PC-9 (cell line): ENCODE results near the gene SLC4A1AP. TPM values are rescaled to one million over a fixed set of nuclear protein-coding genes. Genes with fewer than 3 reads are reported as not detected.
"Not testable (repeated sequence)": the region's sequence is repeated elsewhere in the genome, so short reads cannot be mapped to it uniquely, and the experiment has no call there.

Experiments
- BruUV-seq: library from RNA; stranded (reverse); fragments of 400-500 nt; replicated peaks from 2 replicates; lab custom pipeline; 2021; lab: Mats Ljungman, UMichigan
- CTCF ChIA-PET: fragments of 300-600 bp; sonication (Branson Sonifier 250); formaldehyde crosslinking; loops from one replicate; lab custom pipeline; 2022; ENCODE audit warnings: antibody characterized with exemption; lab: Charles Lee
- POLR2A ChIA-PET: fragments of 300-600 bp; sonication (Branson Sonifier 250); formaldehyde crosslinking; loops from one replicate; lab custom pipeline; 2022; ENCODE audit warnings: antibody characterized with exemption; ENCODE audit not compliant: unreplicated experiment; lab: Charles Lee
- DNase-seq, 2 experiments: peaks; one replicate each; pipeline versions ENCODE4 v3.0.0 to v3.0.0-alpha.2; 2015 to 2022; ENCODE audit warnings: mixed read lengths in 1 of 2
- H2AFZ ChIP-seq: fragments of 200-600 bp; sonication (generic); 2 replicates; pipeline ENCODE4 v1.8.1; 2017; ENCODE audit warnings: antibody characterized with exemption
- H3F3A ChIP-seq: fragments of 200-600 bp; sonication (generic); 2 replicates; pipeline ENCODE4 v1.8.1; 2017; ENCODE audit warnings: antibody characterized with exemption, mild to moderate bottlenecking, low read depth; ENCODE audit not compliant: insufficient read depth
- H3K27ac ChIP-seq: fragments of 200-600 bp; sonication (generic); 2 replicates; pipeline ENCODE4 v1.6.1; 2016; ENCODE audit warnings: mixed run types
- H3K27me3 ChIP-seq: fragments of 200-600 bp; sonication (generic); 2 replicates; pipeline ENCODE4 v1.6.1; 2016; ENCODE audit warnings: low read depth, mixed run types; ENCODE audit not compliant: insufficient read depth
- H3K36me3 ChIP-seq: fragments of 200-600 bp; sonication (generic); 2 replicates; pipeline ENCODE4 v1.6.1; 2016; ENCODE audit warnings: low read depth, mixed run types
- H3K4me1 ChIP-seq: fragments of 200-600 bp; sonication (generic); replicated peaks from 2 replicates; pipeline ENCODE4 v1.6.1; 2016; ENCODE audit warnings: mixed run types; ENCODE audit not compliant: insufficient read depth
- H3K4me2 ChIP-seq: fragments of 200-600 bp; sonication (generic); 2 replicates; pipeline ENCODE4 v1.6.1; 2017; ENCODE audit warnings: mixed run types
- H3K4me3 ChIP-seq: fragments of 200-600 bp; sonication (generic); 2 replicates; pipeline ENCODE4 v1.6.1; 2016; ENCODE audit warnings: mixed run types
- H3K79me2 ChIP-seq: fragments of 200-600 bp; sonication (generic); 2 replicates; pipeline ENCODE4 v1.6.1; 2017; ENCODE audit warnings: low read depth, mixed run types
- H3K9me2 ChIP-seq: fragments of 200-600 bp; sonication (generic); 2 replicates; pipeline ENCODE4 v1.8.1; 2017; ENCODE audit warnings: mild to moderate bottlenecking; ENCODE audit not compliant: insufficient read depth
- H3K9me3 ChIP-seq: fragments of 200-600 bp; sonication (generic); 2 replicates; pipeline ENCODE4 v1.8.1; 2016; ENCODE audit warnings: low read depth; ENCODE audit not compliant: insufficient read depth
- H4K20me1 ChIP-seq: fragments of 200-600 bp; sonication (generic); 2 replicates; pipeline ENCODE4 v1.8.1; 2017; ENCODE audit not compliant: insufficient read depth
- EZH2 ChIP-seq: fragments of 200-600 bp; sonication (generic); IDR thresholded peaks from 2 replicates; pipeline ENCODE4 v1.8.0; 2017; ENCODE audit warnings: antibody characterized with exemption, low read depth
- intact Hi-C: fragments of 100-400 bp; cut with micrococcal nuclease; formaldehyde crosslinking; loops from one replicate; pipeline ENCODE4 v1.10.0; 2022; ENCODE audit not compliant: unreplicated experiment
- total RNA-seq: library from RNA; stranded (reverse); gene quantifications from 2 replicates; pipeline ENCODE4 v1.2.3, GENCODE V29; 2021
- TF ChIP-seq, protein P1 (sequence below): fragments of 200-600 bp; sonication (generic); conservative IDR thresholded peaks from 2 replicates; pipeline ENCODE4 v1.6.1; 2017; ENCODE audit warnings: mixed run types, antibody characterized with exemption, mild to moderate bottlenecking, moderate library complexity

Gene SLC4A1AP
- total RNA-seq, 1 experiment from 2014 or later = 22.7 TPM

DNA sequence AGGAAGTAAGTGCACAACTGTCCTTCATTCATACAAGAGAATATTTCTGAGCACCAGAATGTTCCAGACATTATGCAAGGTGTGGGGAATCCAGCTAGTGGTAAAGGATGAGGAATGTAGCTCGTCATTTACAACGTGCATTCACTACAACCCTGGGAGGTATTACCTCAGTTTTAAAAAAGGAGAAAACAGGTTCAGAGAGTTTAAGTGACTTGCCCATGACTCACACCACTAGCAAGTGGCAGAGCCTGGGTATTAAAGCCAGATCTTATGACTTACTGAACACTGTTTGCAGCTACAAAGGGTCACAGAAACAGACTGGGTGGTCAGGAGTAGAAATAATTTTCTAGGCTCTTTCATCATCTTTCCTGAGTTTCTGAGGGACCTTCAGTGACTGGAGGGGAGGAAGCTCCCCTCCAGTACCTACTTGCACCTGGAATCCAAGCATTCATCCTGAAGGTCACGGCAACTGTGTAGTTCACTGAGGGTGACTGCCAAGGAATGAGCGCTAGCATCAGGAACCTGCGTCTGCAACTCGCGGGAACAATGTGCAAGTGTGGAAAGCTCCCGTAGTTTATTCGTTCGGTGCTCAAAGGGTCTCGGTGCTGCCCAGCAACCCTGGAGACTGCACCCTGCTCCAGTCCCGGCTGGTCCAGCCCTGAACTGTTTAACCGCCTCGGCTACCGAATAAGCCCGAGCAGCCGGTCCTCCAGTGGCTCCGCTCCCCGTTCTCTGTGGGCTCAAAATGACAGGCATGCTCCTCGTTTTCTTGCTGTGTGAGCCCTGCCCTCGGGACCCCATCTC lies 35.5 kb upstream of the SLC4A1AP start:
- peak overlapping the region; percentile 88 for H2AFZ ChIP-seq

GRCh38 chr2:27628767-27629709 lies 34.7 kb upstream of the SLC4A1AP start, which contains the start of the genes CCDC121 and GPN1:
TSS of gene CCDC121 (minus strand) at chr2:27629012. CDS start at chr2:27627799, 1,213 bp downstream.
TSS of gene GPN1 (plus strand) at chr2:27629050. CDS start at chr2:27629059, 9 bp downstream.
- peak within 1 kb of the TSS; percentile 88 for H2AFZ ChIP-seq
- TF ChIP-seq, protein P1, sequence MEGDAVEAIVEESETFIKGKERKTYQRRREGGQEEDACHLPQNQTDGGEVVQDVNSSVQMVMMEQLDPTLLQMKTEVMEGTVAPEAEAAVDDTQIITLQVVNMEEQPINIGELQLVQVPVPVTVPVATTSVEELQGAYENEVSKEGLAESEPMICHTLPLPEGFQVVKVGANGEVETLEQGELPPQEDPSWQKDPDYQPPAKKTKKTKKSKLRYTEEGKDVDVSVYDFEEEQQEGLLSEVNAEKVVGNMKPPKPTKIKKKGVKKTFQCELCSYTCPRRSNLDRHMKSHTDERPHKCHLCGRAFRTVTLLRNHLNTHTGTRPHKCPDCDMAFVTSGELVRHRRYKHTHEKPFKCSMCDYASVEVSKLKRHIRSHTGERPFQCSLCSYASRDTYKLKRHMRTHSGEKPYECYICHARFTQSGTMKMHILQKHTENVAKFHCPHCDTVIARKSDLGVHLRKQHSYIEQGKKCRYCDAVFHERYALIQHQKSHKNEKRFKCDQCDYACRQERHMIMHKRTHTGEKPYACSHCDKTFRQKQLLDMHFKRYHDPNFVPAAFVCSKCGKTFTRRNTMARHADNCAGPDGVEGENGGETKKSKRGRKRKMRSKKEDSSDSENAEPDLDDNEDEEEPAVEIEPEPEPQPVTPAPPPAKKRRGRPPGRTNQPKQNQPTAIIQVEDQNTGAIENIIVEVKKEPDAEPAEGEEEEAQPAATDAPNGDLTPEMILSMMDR = no peak
- TF ChIP-seq EZH2 = no peak
- H3K79me2 ChIP-seq = peaks cover 12% of the 10 kb centered on the region; the same call in 1 of the 2 replicates
- peak within 1 kb of the TSS; percentile 86 for H3K27ac ChIP-seq
- intact Hi-C loops = loop anchor here (1.0 to 5.0 kb wide), 5 partner anchors 140 to 307 kb away; partner anchors contain the start of genes IFT172, KRTCAP3, MPV17 and PPM1G
- H3K4me1 ChIP-seq = peaks cover 27% of the 10 kb centered on the region
- CTCF ChIA-PET = interaction anchor here (0.6 to 1.4 kb wide), 2 partner anchors 54 to 187 kb away, joined by 3 to 4 read pairs; no protein-coding TSS in a partner anchor
- H4K20me1 ChIP-seq = no peaks in the 10 kb centered on the region
- no TSS peak for BruUV-seq
- H3K36me3 ChIP-seq = peaks cover 15% of the 10 kb centered on the region; the same call in 1 of the 2 replicates
- POLR2A ChIA-PET = interaction anchor here (0.6 to 0.8 kb wide), 3 partner anchors 29 to 200 kb away, joined by 3 to 4 read pairs (median 3); partner anchors contain the start of gene NRBP1
- DNase-seq = peak; percentile 89 to 91
- peak within 1 kb of the TSS; percentile 86 for H3K4me3 ChIP-seq
- peaks cover 23% of the 10 kb centered on the region; the same call in 1 of the 2 replicates for H3F3A ChIP-seq
- H3K9me2 ChIP-seq = no peaks in the 10 kb centered on the region
- peak within 1 kb of the TSS; percentile 97 for H3K4me2 ChIP-seq
- H3K9me3 ChIP-seq = no peaks in the 10 kb centered on the region
- H3K27me3 ChIP-seq = no peaks in the 10 kb centered on the region

More for the DNA sequence above, 35.5 kb upstream of the SLC4A1AP start:
- no peaks in the 10 kb centered on the region for H3K9me2 ChIP-seq
- TSS peak; percentile 69 for BruUV-seq
- peaks cover 23% of the 10 kb centered on the region; the same call in 1 of the 2 replicates for H3K36me3 ChIP-seq
- H3K4me1 ChIP-seq = peaks cover 27% of the 10 kb centered on the region
- intact Hi-C loops = loop anchor here (1.0 to 5.0 kb wide), 5 partner anchors 139 to 306 kb away; partner anchors contain the start of genes IFT172, KRTCAP3, MPV17 and PPM1G
- H4K20me1 ChIP-seq = no peaks in the 10 kb centered on the region
- no peaks in the 10 kb centered on the region for H3K9me3 ChIP-seq
- POLR2A ChIA-PET = interaction anchor here (0.5 to 0.8 kb wide), 9 partner anchors 24 to 1436 kb away, joined by 3 to 7 read pairs (median 4); partner anchors contain the start of gene NRBP1
- peak overlapping the region; percentile 86 for H3K4me3 ChIP-seq
- H3K27me3 ChIP-seq = no peaks in the 10 kb centered on the region
- H3F3A ChIP-seq = peaks cover 23% of the 10 kb centered on the region; the same call in 1 of the 2 replicates
- CTCF ChIA-PET = interaction anchor here (1.4 kb wide), 1 partner anchor 55 kb away, joined by 3 read pairs; no protein-coding TSS in a partner anchor
- H3K27ac ChIP-seq = peak overlapping the region; percentile 86
- DNase-seq = peak; percentile 34 to 97
- peak overlapping the region; percentile 97 for H3K4me2 ChIP-seq
- H3K79me2 ChIP-seq = peaks cover 12% of the 10 kb centered on the region; the same call in 1 of the 2 replicates
- TF ChIP-seq, protein P1 = no peak
- TF ChIP-seq EZH2 = no peak

DNA sequence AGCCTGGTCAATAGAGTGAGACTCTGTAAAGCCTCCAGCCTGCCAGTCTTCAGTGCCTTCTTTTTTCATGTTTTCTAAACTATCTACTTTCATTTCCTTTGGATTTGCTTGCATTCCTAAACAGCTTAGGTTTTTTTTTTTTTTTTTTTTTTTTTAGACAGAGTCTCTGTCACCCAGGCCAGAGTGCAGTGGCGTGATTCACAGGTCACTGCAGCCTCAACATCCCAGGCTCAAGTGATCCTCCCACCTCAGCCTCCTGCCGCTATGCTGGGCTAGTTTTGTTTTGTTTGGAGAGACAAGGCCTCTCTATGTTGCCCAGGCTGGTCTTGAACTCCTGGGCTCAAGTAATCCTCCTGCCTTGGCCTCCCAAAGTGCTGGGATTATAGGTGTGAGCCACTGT lies 33.4 kb upstream of the SLC4A1AP start:
- H4K20me1 ChIP-seq, POLR2A ChIA-PET, H3K4me3 ChIP-seq, H3K9me3 ChIP-seq, H2AFZ ChIP-seq, DNase-seq, BruUV-seq, H3K27me3 ChIP-seq, intact Hi-C loops, H3K27ac ChIP-seq, H3K9me2 ChIP-seq: not testable (repeated sequence)
- Histone ChIP-seq H3K79me2 (peaks cover 12% of the 10 kb centered on the region; the same call in 1 of the 2 replicates), H3K4me1 (peaks cover 27% of the 10 kb centered on the region), H3K36me3 (peaks cover 19% of the 10 kb centered on the region), H3K4me2 (peak overlapping the region; percentile 97), H3F3A (peaks cover 23% of the 10 kb centered on the region; the same call in 1 of the 2 replicates)
- CTCF ChIA-PET = interaction anchor here (0.6 kb wide), 1 partner anchor 565 kb away, joined by 5 read pairs; no protein-coding TSS in a partner anchor
